ENCODE data around the gene RNF150. TPM values are rescaled to one million over a fixed set of nuclear protein-coding genes. Genes with fewer than 3 reads are reported as not detected.

The RNF150 gene
- total RNA-seq: 10 to 100 TPM; 33.1 to 53.3 (median 43.6) TPM

GRCh38 chr4:141133146-141133998, at the start of gene RNF150:
Gene RNF150 (minus strand): TSS chr4:141133469.
- peak; percentile 96 for DNase-seq (ENCODE audit: extremely low spot score)
- intact Hi-C loops (cut with DNase I): loop anchor here (1.0 to 10.0 kb wide), 4 partner anchors 136 to 759 kb away; partner anchors contain the start of gene SCOC
- peaks cover 11 to 41% (median 37%) of the 10 kb centered on the region in 4 donors for H3K4me1 ChIP-seq
- H3K9me3 ChIP-seq: no peaks in the 10 kb centered on the region
- WGBS: 5% methylated on average over 21 of the region's 50 CpGs
- no peaks in the 10 kb centered on the region for H3K27me3 ChIP-seq
- TF ChIP-seq POLR2AphosphoS5 (IDR thresholded peaks at IDR 0.05): peak; percentile 56 to 70
- no peak for TF ChIP-seq EP300 (IDR thresholded peaks at IDR 0.05)
- TF ChIP-seq POLR2A (IDR thresholded peaks at IDR 0.05; ENCODE audit: low read depth): no peak
- TF ChIP-seq CTCF (IDR thresholded peaks at IDR 0.05): peak; percentile 64 to 73 (median 71)
- H3K27ac ChIP-seq (replicated peaks in 1 of 4): peak within 1 kb of the TSS; percentile 89 to 95 (median 92)
- no peaks in the 10 kb centered on the region for H3K36me3 ChIP-seq
- H3K4me3 ChIP-seq: peak within 1 kb of the TSS; percentile 78 to 95 (median 90)

- H3K4me1 ChIP-seq: peaks cover 0 to 10% (median 5%) of the 10 kb centered on the region in 4 donors
- WGBS: 81% methylated on average over 2 of the region's 2 CpGs
- no peaks in the 10 kb centered on the region for H3K9me3 ChIP-seq
- H3K4me3 ChIP-seq: no peak overlapping the region
- TF ChIP-seq EP300 (IDR thresholded peaks at IDR 0.05): no peak
- TF ChIP-seq POLR2A (IDR thresholded peaks at IDR 0.05; ENCODE audit: low read depth): no peak
- no peak for TF ChIP-seq CTCF (IDR thresholded peaks at IDR 0.05)
- TF ChIP-seq POLR2AphosphoS5 (IDR thresholded peaks at IDR 0.05): no peak
- H3K27me3 ChIP-seq: no peaks in the 10 kb centered on the region
- H3K27ac ChIP-seq (replicated peaks in 1 of 4): no peak overlapping the region
- no peak for DNase-seq (ENCODE audit: extremely low spot score)
- intact Hi-C loops (cut with DNase I): no loop called here
- H3K36me3 ChIP-seq: no peaks in the 10 kb centered on the region
These were observed 47.9 kb upstream of the RNF150 start for GRCh38 chr4:141180991-141181761.

- 40% methylated on average over 8 of the region's 8 CpGs for WGBS
- Histone ChIP-seq H3K4me1 (peaks cover 0 to 10% (median 5%) of the 10 kb centered on the region in 4 donors), H3K27ac (replicated peaks in 1 of 4) (no peak overlapping the region), H3K9me3 (no peaks in the 10 kb centered on the region), H3K36me3 (no peaks in the 10 kb centered on the region), H3K27me3 (no peaks in the 10 kb centered on the region), H3K4me3 (no peak overlapping the region)
- DNase-seq (ENCODE audit: extremely low spot score): no peak
- no peak for TF ChIP-seq CTCF (IDR thresholded peaks at IDR 0.05)
- TF ChIP-seq POLR2AphosphoS5 (IDR thresholded peaks at IDR 0.05): no peak
- TF ChIP-seq EP300 (IDR thresholded peaks at IDR 0.05): no peak
- no peak for TF ChIP-seq POLR2A (IDR thresholded peaks at IDR 0.05; ENCODE audit: low read depth)
- intact Hi-C loops (cut with DNase I): no loop called here
These were observed 46.5 kb upstream of the RNF150 start for GRCh38 chr4:141179474-141180373.

GRCh38 chr4:141177171-141177570, 43.9 kb upstream of the RNF150 start:
- TF ChIP-seq POLR2A (IDR thresholded peaks at IDR 0.05; ENCODE audit: low read depth) (no peak), EP300 (IDR thresholded peaks at IDR 0.05) (no peak), POLR2AphosphoS5 (IDR thresholded peaks at IDR 0.05) (no peak)
- intact Hi-C loops (cut with DNase I): no loop called here

More at GRCh38 chr4:141177171-141177570, 43.9 kb upstream of the RNF150 start:
- H3K4me3 ChIP-seq: no peak overlapping the region
- no peaks in the 10 kb centered on the region for H3K36me3 ChIP-seq
- no peaks in the 10 kb centered on the region for H3K27me3 ChIP-seq
- peaks cover 0 to 10% (median 5%) of the 10 kb centered on the region in 4 donors for H3K4me1 ChIP-seq
- DNase-seq (ENCODE audit: extremely low spot score): no peak
- no peak overlapping the region for H3K27ac ChIP-seq (replicated peaks in 1 of 4)
- no peaks in the 10 kb centered on the region for H3K9me3 ChIP-seq
- 35% methylated on average over 1 of the region's 1 CpG for WGBS
